Measurements from ENCODE around the gene IL12RB1. TPM values are rescaled to one million over a fixed set of nuclear protein-coding genes. Genes with fewer than 3 reads are reported as not detected.

IL12RB1 gene
- total RNA-seq, 1 experiment from 2014 or later = not detected

Other genes with a start within 250 kb of the IL12RB1 start
- 5.7 TPM for gene JAK3, start 239.0 kb downstream of the IL12RB1 start, total RNA-seq (2021; ENCODE audit: unreplicated experiment)
- gene RPL18A, start 227.0 kb downstream of the IL12RB1 start, total RNA-seq (2021; ENCODE audit: unreplicated experiment) = 3,525 TPM
- gene SLC5A5, start 215.0 kb downstream of the IL12RB1 start, total RNA-seq (2021; ENCODE audit: unreplicated experiment) = 0.59 TPM
- 177 TPM for gene CCDC124, start 153.9 kb downstream of the IL12RB1 start, total RNA-seq (2021; ENCODE audit: unreplicated experiment)
- gene KCNN1, start 119.8 kb downstream of the IL12RB1 start, total RNA-seq (2021; ENCODE audit: unreplicated experiment) = 0.61 TPM
- 36.5 TPM for gene ARRDC2, start 78.8 kb downstream of the IL12RB1 start, total RNA-seq (2021; ENCODE audit: unreplicated experiment)
- 14.2 TPM for gene MAST3, start 10.8 kb upstream of the IL12RB1 start, total RNA-seq (2021; ENCODE audit: unreplicated experiment)
- gene PIK3R2, start 66.2 kb upstream of the IL12RB1 start, total RNA-seq (2021; ENCODE audit: unreplicated experiment) = 53.4 TPM
- gene IFI30, start 86.9 kb upstream of the IL12RB1 start, total RNA-seq (2021; ENCODE audit: unreplicated experiment) = 64.6 TPM
- gene MPV17L2, start 106.3 kb upstream of the IL12RB1 start, total RNA-seq (2021; ENCODE audit: unreplicated experiment) = 18.7 TPM
- gene RAB3A, start 117.1 kb upstream of the IL12RB1 start, total RNA-seq (2021; ENCODE audit: unreplicated experiment) = 10.6 TPM
- gene PDE4C, start 139.5 kb upstream of the IL12RB1 start, total RNA-seq (2021; ENCODE audit: unreplicated experiment) = 1.5 TPM
- 4.8 TPM for gene IQCN, start 187.5 kb upstream of the IL12RB1 start, total RNA-seq (2021; ENCODE audit: unreplicated experiment)
- 221 TPM for gene JUND, start 194.7 kb upstream of the IL12RB1 start, total RNA-seq (2021; ENCODE audit: unreplicated experiment)
- 400 TPM for gene LSM4, start 236.1 kb upstream of the IL12RB1 start, total RNA-seq (2021; ENCODE audit: unreplicated experiment)

Measured in HCT116 (cell line).